GM19099 (cell line): ENCODE results near the gene COL10A1.

Experiments
- POLR2A ChIP-seq: IDR thresholded peaks from 3 replicates; pipeline ENCODE4 v1.6.1; 2011; ENCODE audit warnings: low read depth; ENCODE audit not compliant: insufficient read length; ENCODE audit errors: extremely low read depth

COL10A1 gene

GRCh38 chr6:116074732-116075390 is 51.1 kb downstream of the COL10A1 start:
- TF ChIP-seq POLR2A: no peak

DNA sequence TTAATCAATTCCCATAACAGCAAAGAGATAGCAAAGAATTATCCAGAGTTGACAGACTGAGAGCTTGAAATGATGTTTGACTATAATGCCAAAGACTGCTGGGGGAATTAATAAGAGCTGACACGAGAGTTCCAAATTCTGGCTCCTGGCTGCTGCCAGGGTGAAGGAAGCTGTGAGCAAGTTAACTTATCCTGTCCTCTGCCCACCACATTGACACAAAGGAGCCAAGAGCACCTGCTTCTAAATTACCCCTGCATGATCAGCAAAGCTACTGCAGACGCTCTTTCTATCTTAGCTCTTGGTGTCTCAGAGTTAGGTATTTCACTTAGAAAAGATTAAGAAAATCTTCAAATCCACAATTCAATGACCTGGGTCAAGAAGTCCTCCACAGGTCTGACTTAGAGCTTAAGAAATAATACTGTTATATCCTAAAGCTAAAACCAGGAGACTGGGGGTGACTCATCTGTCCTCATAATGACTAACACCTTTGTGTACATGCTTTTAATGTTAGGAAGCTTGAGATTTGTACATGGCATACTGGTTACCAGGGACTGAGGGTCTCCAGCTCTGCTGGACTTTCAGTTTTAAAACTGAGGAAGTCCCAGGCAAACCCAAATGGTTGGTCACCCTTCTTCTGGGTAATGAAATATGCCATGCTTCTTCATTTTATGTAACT is 52.0 kb downstream of the COL10A1 start:
- no peak for TF ChIP-seq POLR2A

DNA sequence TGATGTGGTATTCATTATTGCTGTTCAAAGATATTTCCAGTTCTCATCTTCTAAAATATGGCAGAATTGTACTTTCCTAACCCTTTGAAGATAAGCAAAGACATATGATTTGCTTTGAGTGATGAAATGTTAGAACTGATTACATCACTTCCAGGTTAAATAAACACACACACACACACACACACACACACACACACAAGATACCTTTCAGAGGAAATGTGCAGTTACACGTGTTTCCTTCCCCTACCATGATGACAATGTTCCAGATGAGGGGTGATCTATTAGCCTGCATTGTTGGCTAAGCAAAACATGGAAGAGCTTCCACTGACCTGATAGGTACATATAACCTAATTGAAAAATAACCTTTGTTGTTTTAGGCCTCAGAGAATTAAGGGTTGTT is 53.6 kb downstream of the COL10A1 start:
- no peak for TF ChIP-seq POLR2A

DNA sequence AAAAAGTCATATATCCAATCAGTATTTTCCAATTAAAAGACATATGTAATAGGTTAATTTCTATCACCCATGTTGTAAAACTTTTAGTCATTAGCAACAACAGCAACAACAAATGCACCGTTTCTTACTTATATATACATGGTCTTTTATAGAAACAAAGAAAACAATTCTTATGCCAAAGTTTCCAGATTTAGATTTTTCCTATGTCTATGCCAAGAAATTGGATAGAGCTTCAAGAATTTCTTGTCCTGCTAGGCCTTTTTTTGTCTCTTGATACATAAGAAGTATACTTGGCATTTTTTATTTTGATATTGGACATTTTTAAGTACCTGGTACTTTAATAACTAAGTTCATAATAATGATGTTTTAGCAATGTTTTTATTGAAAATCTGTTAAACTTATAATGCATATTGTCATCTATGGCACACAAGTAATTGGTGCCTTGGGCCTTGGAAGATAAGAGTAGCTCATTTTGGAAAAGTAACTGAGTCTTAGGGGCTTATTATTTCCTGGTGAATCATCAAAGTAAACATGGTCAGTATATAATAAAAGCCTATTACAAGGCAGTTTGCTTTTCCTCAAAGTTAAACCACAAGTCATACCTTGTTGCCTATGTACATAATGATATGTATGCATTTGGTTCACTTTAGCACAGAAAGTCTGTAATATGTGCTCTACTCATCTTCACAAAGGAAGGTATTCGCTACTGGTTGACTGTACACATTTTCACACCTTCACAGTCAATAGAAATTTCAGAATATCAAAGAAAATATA is 55.1 kb downstream of the COL10A1 start:
- no peak for TF ChIP-seq POLR2A

DNA sequence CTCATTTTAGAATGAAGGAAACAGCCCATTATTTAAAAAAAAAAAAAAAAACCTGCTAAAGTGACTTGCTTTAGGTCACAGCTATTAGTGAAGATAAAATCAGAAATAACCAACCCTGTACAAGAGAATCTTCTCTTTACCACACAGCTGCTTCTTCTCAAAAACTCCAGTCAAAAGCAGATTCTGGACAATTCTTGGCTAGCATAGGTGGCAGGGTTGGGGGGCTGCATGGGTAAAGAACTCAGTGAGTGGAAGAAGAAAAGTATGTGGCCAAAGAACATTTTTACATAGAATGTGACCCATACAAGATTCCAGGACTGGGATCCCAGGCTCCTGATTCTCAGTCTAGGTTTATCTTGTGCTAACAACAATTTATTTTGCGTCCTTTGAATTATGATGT is 55.8 kb downstream of the COL10A1 start:
- TF ChIP-seq POLR2A: no peak
